Neural cell (in vitro differentiated cells): Measurements from ENCODE around the gene RALA. TPM values are rescaled to one million over a fixed set of nuclear protein-coding genes. Genes with fewer than 3 reads are reported as not detected.
A peak's percentile ranks its signal among the peaks of the same experiment; 100 is the strongest.

ENCODE experiments used
- H2AFZ ChIP-seq: fragments of 200-600, 300-800 bp; sonication (generic), shearing (Covaris generic); 2 replicates; pipeline ENCODE4 v1.6.0; 2014; ENCODE audit warnings: low read depth, mild to moderate bottlenecking, antibody characterized with exemption, low read length, moderate library complexity
- H3F3A ChIP-seq: fragments of 200-600 bp; shearing (Covaris generic); 2 replicates; pipeline ENCODE4 v1.6.1; 2016; ENCODE audit warnings: mild to moderate bottlenecking, moderate library complexity, mixed read lengths, antibody characterized with exemption, low read length; ENCODE audit not compliant: insufficient read depth, poor library complexity, severe bottlenecking
- H3K27ac ChIP-seq: fragments of 200-600, 300-800 bp; sonication (generic), shearing (Covaris generic); 2 replicates; pipeline ENCODE4 v1.5.1; 2014; ENCODE audit warnings: mild to moderate bottlenecking, low read length, moderate library complexity
- H3K27me3 ChIP-seq: fragments of 300-800, 200-600 bp; sonication (generic), shearing (Covaris generic); 2 replicates; pipeline ENCODE4 v1.6.0; 2014; ENCODE audit warnings: mild to moderate bottlenecking, low read depth, low read length, moderate library complexity; ENCODE audit not compliant: insufficient read depth
- H3K36me3 ChIP-seq: fragments of 300-800, 200-600 bp; sonication (generic), shearing (Covaris generic); 2 replicates; pipeline ENCODE4 v1.5.1; 2014; ENCODE audit warnings: mild to moderate bottlenecking, antibody characterized with exemption, low read length, moderate library complexity; ENCODE audit not compliant: insufficient read depth
- H3K4me2 ChIP-seq: fragments of 300-800, 200-600 bp; sonication (generic), shearing (Covaris generic); 2 replicates; pipeline ENCODE4 v1.6.0; 2014; ENCODE audit warnings: mild to moderate bottlenecking, low read length
- H3K4me3 ChIP-seq: fragments of 300-800, 200-600 bp; sonication (generic), shearing (Covaris generic); 2 replicates; pipeline ENCODE4 v1.5.1; 2014; ENCODE audit warnings: mild to moderate bottlenecking, low read length, moderate library complexity
- H3K79me2 ChIP-seq: fragments of 200-600 bp; shearing (Covaris generic); replicated peaks from 2 replicates; pipeline ENCODE4 v1.6.0; 2014; ENCODE audit warnings: mild to moderate bottlenecking, low read length, moderate library complexity; ENCODE audit not compliant: insufficient read depth
- H3K9ac ChIP-seq: fragments of 300-800, 200-600 bp; sonication (generic), shearing (Covaris generic); 2 replicates; pipeline ENCODE4 v1.6.1; 2016; ENCODE audit warnings: mild to moderate bottlenecking, low read length, mixed read lengths
- H3K9me2 ChIP-seq: fragments of 200-600 bp; shearing (Covaris generic); 2 replicates; pipeline ENCODE4 v1.6.1; 2016; ENCODE audit warnings: mild to moderate bottlenecking, low read length, mixed read lengths; ENCODE audit not compliant: insufficient read depth
- H3K9me3 ChIP-seq: fragments of 200-600, 300-800 bp; sonication (generic), shearing (Covaris generic); 2 replicates; pipeline ENCODE4 v1.6.1; 2016; ENCODE audit warnings: mild to moderate bottlenecking, mixed run types, low read length, moderate library complexity, mixed read lengths
- H4K20me1 ChIP-seq: fragments of 200-600 bp; shearing (Covaris generic); 2 replicates; pipeline ENCODE4 v1.6.1; 2016; ENCODE audit warnings: mild to moderate bottlenecking, mixed run types; ENCODE audit not compliant: insufficient read depth
- EP300 ChIP-seq: fragments of 450-650 bp; conservative IDR thresholded peaks from 2 replicates; pipeline ENCODE4 v1.6.1; 2014; ENCODE audit warnings: antibody characterized with exemption, mild to moderate bottlenecking, moderate library complexity; ENCODE audit not compliant: poor library complexity, severe bottlenecking
- MXI1 ChIP-seq: fragments of 450-650 bp; conservative IDR thresholded peaks from 2 replicates; pipeline ENCODE4 v1.6.1; 2014; ENCODE audit warnings: antibody characterized with exemption, mild to moderate bottlenecking; ENCODE audit not compliant: poor library complexity, severe bottlenecking
- RAD21 ChIP-seq: fragments of 450-650 bp; conservative IDR thresholded peaks from 2 replicates; pipeline ENCODE4 v1.6.1; 2014; ENCODE audit warnings: antibody characterized with exemption, mild to moderate bottlenecking, moderate library complexity
- REST ChIP-seq: IDR thresholded peaks from 2 replicates; pipeline ENCODE4 v1.6.1; 2012; ENCODE audit warnings: borderline replicate concordance
- SMC3 ChIP-seq: fragments of 450-650 bp; conservative IDR thresholded peaks from 2 replicates; pipeline ENCODE4 v1.6.1; 2014; ENCODE audit warnings: antibody characterized with exemption, mild to moderate bottlenecking, moderate library complexity; ENCODE audit not compliant: poor library complexity
- polyA plus RNA-seq: library from polyadenylated mRNA; depleted of rRNA; stranded (reverse); fragments of >200 nt; gene quantifications from 2 replicates; pipeline ENCODE4 v1.2.3, GENCODE V29; 2014
- TF ChIP-seq, protein P1 (sequence below): fragments of 450-650 bp; IDR thresholded peaks from 2 replicates; pipeline ENCODE4 v1.5.1; 2014; ENCODE audit warnings: antibody characterized with exemption, mild to moderate bottlenecking, moderate library complexity; ENCODE audit not compliant: poor library complexity, severe bottlenecking

The RALA gene
- polyA plus RNA-seq, 1 donor from 2014 or later = 36.2 TPM

DNA sequence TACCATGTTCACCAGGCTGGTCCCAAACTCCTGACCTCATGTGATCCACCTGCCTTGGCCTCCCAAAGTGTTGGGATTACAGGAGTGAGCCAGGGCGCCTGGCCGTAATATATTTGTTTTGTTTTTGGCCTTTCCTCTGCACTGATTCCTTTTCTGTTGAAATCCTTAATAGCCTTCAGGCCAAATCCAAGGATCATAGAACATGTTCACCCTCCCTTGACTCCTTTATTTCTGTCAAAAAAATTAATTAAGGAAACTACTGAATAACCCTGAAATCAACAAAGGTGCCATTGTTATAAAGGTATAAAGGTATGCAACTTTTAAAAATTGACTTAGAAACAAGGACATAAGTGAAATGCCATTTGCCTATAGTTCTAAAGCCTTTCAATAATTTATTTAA lies 15.5 kb upstream of the RALA start:
- Histone ChIP-seq H2AFZ (no peak overlapping the region), H3K79me2 (no peaks in the 10 kb centered on the region), H3F3A (no peaks in the 10 kb centered on the region), H3K27ac (no peak overlapping the region), H3K4me2 (no peak overlapping the region), H3K36me3 (no peaks in the 10 kb centered on the region), H3K9ac (no peak overlapping the region), H3K9me2 (no peaks in the 10 kb centered on the region), H3K27me3 (peaks cover 15% of the 10 kb centered on the region), H3K4me3 (no peak overlapping the region), H4K20me1 (no peaks in the 10 kb centered on the region), H3K9me3 (no peaks in the 10 kb centered on the region)
- no peak for TF ChIP-seq REST
- TF ChIP-seq SMC3 = no peak
- TF ChIP-seq MXI1 = no peak
- TF ChIP-seq RAD21 = no peak
- TF ChIP-seq, protein P1, sequence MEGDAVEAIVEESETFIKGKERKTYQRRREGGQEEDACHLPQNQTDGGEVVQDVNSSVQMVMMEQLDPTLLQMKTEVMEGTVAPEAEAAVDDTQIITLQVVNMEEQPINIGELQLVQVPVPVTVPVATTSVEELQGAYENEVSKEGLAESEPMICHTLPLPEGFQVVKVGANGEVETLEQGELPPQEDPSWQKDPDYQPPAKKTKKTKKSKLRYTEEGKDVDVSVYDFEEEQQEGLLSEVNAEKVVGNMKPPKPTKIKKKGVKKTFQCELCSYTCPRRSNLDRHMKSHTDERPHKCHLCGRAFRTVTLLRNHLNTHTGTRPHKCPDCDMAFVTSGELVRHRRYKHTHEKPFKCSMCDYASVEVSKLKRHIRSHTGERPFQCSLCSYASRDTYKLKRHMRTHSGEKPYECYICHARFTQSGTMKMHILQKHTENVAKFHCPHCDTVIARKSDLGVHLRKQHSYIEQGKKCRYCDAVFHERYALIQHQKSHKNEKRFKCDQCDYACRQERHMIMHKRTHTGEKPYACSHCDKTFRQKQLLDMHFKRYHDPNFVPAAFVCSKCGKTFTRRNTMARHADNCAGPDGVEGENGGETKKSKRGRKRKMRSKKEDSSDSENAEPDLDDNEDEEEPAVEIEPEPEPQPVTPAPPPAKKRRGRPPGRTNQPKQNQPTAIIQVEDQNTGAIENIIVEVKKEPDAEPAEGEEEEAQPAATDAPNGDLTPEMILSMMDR = no peak

- H4K20me1 ChIP-seq = no peaks in the 10 kb centered on the region
- no peak overlapping the region for H3K9ac ChIP-seq
- no peaks in the 10 kb centered on the region for H3K9me3 ChIP-seq
- H3K9me2 ChIP-seq = no peaks in the 10 kb centered on the region
- no peaks in the 10 kb centered on the region for H3F3A ChIP-seq
- no peaks in the 10 kb centered on the region for H3K36me3 ChIP-seq
- no peak overlapping the region for H2AFZ ChIP-seq
- no peak overlapping the region for H3K27ac ChIP-seq
- no peak overlapping the region for H3K4me2 ChIP-seq
- H3K27me3 ChIP-seq = peaks cover 15% of the 10 kb centered on the region
- H3K4me3 ChIP-seq = no peak overlapping the region
- H3K79me2 ChIP-seq = no peaks in the 10 kb centered on the region
- TF ChIP-seq EP300 = no peak
Measured at GRCh38 chr7:39608278-39608677, 15.1 kb upstream of the RALA start.

DNA sequence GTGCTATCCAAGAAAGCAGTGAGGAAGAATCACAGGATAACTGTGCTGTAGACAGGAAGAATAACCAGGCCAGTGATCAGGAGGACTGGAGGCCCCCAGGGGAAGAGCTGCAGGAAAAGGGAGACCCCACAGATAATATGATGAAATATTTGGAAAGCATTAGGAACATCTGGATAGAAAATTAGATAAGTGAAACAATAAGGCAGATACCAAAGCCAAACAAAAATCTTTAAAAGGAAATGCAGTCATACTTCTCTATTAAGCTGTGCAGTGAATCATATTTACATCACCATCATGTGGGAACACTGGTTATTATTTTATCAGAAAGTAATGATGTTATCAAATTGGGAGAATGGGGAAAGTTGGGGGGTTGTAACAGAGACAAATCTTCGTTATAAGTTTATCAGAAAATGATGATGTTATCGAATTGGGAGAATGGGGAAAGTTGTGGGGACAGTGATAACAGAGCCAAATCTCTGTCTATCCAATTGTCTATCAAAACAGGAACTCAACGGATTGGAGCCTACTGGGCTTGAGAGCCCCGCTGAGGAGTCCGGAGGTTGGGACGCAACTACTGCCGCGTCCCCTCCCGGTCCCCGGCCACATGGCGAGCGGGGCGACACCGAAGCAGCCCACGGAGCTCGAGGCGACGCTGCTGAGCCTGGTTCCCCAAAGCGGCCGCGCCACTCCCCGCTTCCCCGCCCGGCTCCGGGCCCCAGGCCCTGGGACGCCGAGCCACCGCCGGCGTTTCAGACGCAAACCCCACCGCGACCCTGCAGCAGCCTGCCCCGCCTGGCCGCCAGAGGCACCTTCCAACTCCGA lies 14.0 kb upstream of the RALA start:
- Histone ChIP-seq H3K9me2 (no peaks in the 10 kb centered on the region), H2AFZ (no peak overlapping the region), H3K4me3 (no peak overlapping the region), H3K79me2 (no peaks in the 10 kb centered on the region), H4K20me1 (no peaks in the 10 kb centered on the region), H3F3A (no peaks in the 10 kb centered on the region), H3K4me2 (no peak overlapping the region), H3K27me3 (peaks cover 15% of the 10 kb centered on the region), H3K36me3 (no peaks in the 10 kb centered on the region), H3K9ac (no peak overlapping the region), H3K9me3 (no peaks in the 10 kb centered on the region), H3K27ac (no peak overlapping the region)
- TF ChIP-seq REST (peak; percentile 29), MXI1 (no peak)
- TF ChIP-seq, protein P1 = no peak
